ENCODE measurements around the gene PCDHB16. TPM values are rescaled to one million over a fixed set of nuclear protein-coding genes. Genes with fewer than 3 reads are reported as not detected.

Gene PCDHB16
- total RNA-seq, 1 donor from 2014 or later: 0.48 TPM

DNA sequence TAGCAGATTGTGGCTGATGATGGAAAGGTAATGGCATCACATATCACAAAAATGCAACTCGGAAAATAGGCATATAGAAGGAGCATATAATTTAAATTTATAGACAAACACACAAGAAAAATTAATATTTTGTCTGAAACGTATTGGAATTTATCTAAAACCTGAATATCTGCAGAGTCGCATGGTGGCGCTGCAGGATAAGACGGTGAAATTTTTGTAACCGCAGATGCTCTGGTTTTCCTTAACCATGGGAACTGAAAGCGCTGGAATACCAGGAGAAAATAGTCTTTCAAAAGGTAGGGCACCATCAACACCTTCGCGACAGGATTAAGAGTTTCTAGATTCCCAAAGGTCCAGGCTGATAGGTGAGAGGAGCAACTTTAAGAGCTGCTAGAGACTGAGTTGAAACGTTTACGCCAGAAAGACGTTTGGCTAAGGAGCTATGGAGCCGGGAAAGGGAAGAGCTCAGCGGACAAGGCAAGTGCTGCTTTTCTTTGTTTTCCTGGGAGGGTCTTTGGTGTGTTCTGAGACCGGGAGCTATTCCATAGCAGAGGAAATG, 52.0 kb downstream of the PCDHB16 start:
- no peak for ATAC-seq

Other genes starting within 250 kb of the PCDHB16 start
- gene PCDHAC2, start 215.9 kb upstream of the PCDHB16 start, total RNA-seq: 0.24 TPM
- not detected for gene PCDHB1, start 131.0 kb upstream of the PCDHB16 start, total RNA-seq
- 2.2 TPM for gene PCDHB2, start 87.8 kb upstream of the PCDHB16 start, total RNA-seq
- 0.52 TPM for gene PCDHB3, start 81.9 kb upstream of the PCDHB16 start, total RNA-seq
- gene PCDHB4, start 60.6 kb upstream of the PCDHB16 start, total RNA-seq: 0.52 TPM
- 0.40 TPM for gene PCDHB5, start 47.2 kb upstream of the PCDHB16 start, total RNA-seq
- gene PCDHB6, start 32.3 kb upstream of the PCDHB16 start, total RNA-seq: 0.16 TPM
- gene PCDHB7, start 9.7 kb upstream of the PCDHB16 start, total RNA-seq: 0.20 TPM
- gene PCDHB8, start 4.6 kb upstream of the PCDHB16 start, total RNA-seq: 0.40 TPM
- gene PCDHB9, start 4.8 kb downstream of the PCDHB16 start, total RNA-seq: 0.48 TPM
- 0.80 TPM for gene PCDHB10, start 10.0 kb downstream of the PCDHB16 start, total RNA-seq
- 0.44 TPM for gene PCDHB11, start 17.2 kb downstream of the PCDHB16 start, total RNA-seq
- 0.72 TPM for gene PCDHB12, start 26.3 kb downstream of the PCDHB16 start, total RNA-seq
- gene PCDHB13, start 31.5 kb downstream of the PCDHB16 start, total RNA-seq: 3.4 TPM
- 2.0 TPM for gene PCDHB14, start 41.0 kb downstream of the PCDHB16 start, total RNA-seq
- gene PCDHB15, start 63.0 kb downstream of the PCDHB16 start, total RNA-seq: 0.44 TPM
- 0.24 TPM for gene SLC25A2, start 121.7 kb downstream of the PCDHB16 start, total RNA-seq
- gene TAF7, start 138.4 kb downstream of the PCDHB16 start, total RNA-seq: 35.1 TPM
- gene PCDHGA1, start 148.1 kb downstream of the PCDHB16 start, total RNA-seq: 0.40 TPM
- gene PCDHGA2, start 156.4 kb downstream of the PCDHB16 start, total RNA-seq: 0.68 TPM
- gene PCDHGA3, start 161.4 kb downstream of the PCDHB16 start, total RNA-seq: 0.76 TPM
- 0.92 TPM for gene PCDHGB1, start 167.7 kb downstream of the PCDHB16 start, total RNA-seq
- 0.48 TPM for gene PCDHGA4, start 172.6 kb downstream of the PCDHB16 start, total RNA-seq
- gene PCDHGB2, start 177.6 kb downstream of the PCDHB16 start, total RNA-seq: 1.2 TPM
- 0.72 TPM for gene PCDHGA5, start 181.8 kb downstream of the PCDHB16 start, total RNA-seq
- 0.76 TPM for gene PCDHGB3, start 187.9 kb downstream of the PCDHB16 start, total RNA-seq
- gene PCDHGA6, start 191.5 kb downstream of the PCDHB16 start, total RNA-seq: 1.2 TPM
- 1.6 TPM for gene PCDHGA7, start 200.4 kb downstream of the PCDHB16 start, total RNA-seq
- 2.8 TPM for gene PCDHGB4, start 205.3 kb downstream of the PCDHB16 start, total RNA-seq
- gene PCDHGA8, start 210.2 kb downstream of the PCDHB16 start, total RNA-seq: 0.64 TPM
- 5.8 TPM for gene PCDHGB5, start 215.6 kb downstream of the PCDHB16 start, total RNA-seq
- gene PCDHGA9, start 220.4 kb downstream of the PCDHB16 start, total RNA-seq: 3.1 TPM
- 3.0 TPM for gene PCDHGB6, start 225.6 kb downstream of the PCDHB16 start, total RNA-seq
- 5.3 TPM for gene PCDHGA10, start 230.6 kb downstream of the PCDHB16 start, total RNA-seq
- 3.3 TPM for gene PCDHGB7, start 235.3 kb downstream of the PCDHB16 start, total RNA-seq
- 1.9 TPM for gene PCDHGA11, start 238.7 kb downstream of the PCDHB16 start, total RNA-seq
- gene PCDHGA12, start 248.1 kb downstream of the PCDHB16 start, total RNA-seq: 1.5 TPM

All from esophagus mucosa (tissue), 1 donor.